GM12878 (cell line): ENCODE measurements around the gene ZPBP2.

Experiments used
- ATF2 ChIP-seq: IDR thresholded peaks from 2 replicates; pipeline ENCODE4 v1.6.1; 2012; ENCODE audit warnings: low read length, inconsistent platforms
- BRCA1 ChIP-seq: IDR thresholded peaks from 2 replicates; pipeline ENCODE4 v1.6.1; 2011; ENCODE audit warnings: low read depth, low read length, improper control_type of control experiment
- CTCF ChIP-seq, 3 experiments: IDR thresholded peaks in 2 of 3; conservative IDR thresholded peaks in 1 of 3; 2 replicates each; pipeline ENCODE4 v1.5.1; 2011; ENCODE audit warnings: low read depth in 3 of 3, low read length in 3 of 3, mild to moderate bottlenecking in 3 of 3, control low read depth in 2 of 3, moderate library complexity in 2 of 3, inconsistent platforms in 1 of 3, mixed read lengths in 1 of 3; ENCODE audit not compliant: control insufficient read depth in 2 of 3, insufficient read depth in 1 of 3; ENCODE audit errors: extremely low read depth in 1 of 3
- EGR1 ChIP-seq, 2 experiments: IDR thresholded peaks; 1 replicate in 1 of 2; 2 replicates in 1 of 2; pipeline ENCODE4 v1.6.1; 2011 to 2012; ENCODE audit warnings: low read depth in 2 of 2, low read length in 2 of 2, borderline replicate concordance in 1 of 2, mild to moderate bottlenecking in 1 of 2, moderate library complexity in 1 of 2
- ESRRA ChIP-seq: IDR thresholded peaks from 2 replicates; pipeline ENCODE4 v1.6.1; 2012; ENCODE audit warnings: mild to moderate bottlenecking, low read length, improper control_type of control experiment
- HCFC1 ChIP-seq: fragments of 150-350 bp; IDR thresholded peaks from 2 replicates; pipeline ENCODE4 v1.6.1; 2014; ENCODE audit warnings: low read length
- HDGF ChIP-seq: fragments of 450-650 bp; IDR thresholded peaks from 2 replicates; pipeline ENCODE4 v1.6.1; 2016; ENCODE audit warnings: antibody characterized with exemption
- JUND ChIP-seq: IDR thresholded peaks from 2 replicates; pipeline ENCODE4 v1.6.1; 2012; ENCODE audit warnings: low read depth, mild to moderate bottlenecking, low read length, improper control_type of control experiment, moderate library complexity
- MYC ChIP-seq: IDR thresholded peaks from 2 replicates; pipeline ENCODE4 v1.6.1; 2011; ENCODE audit warnings: mild to moderate bottlenecking, low read length, moderate library complexity, inconsistent platforms; ENCODE audit not compliant: insufficient read depth, insufficient replicate concordance, insufficient read length, severe bottlenecking
- POLR2AphosphoS5 ChIP-seq: IDR thresholded peaks from 2 replicates; pipeline ENCODE4 v1.6.1; 2011; ENCODE audit warnings: mild to moderate bottlenecking, low read length, inconsistent platforms
- SUZ12 ChIP-seq: fragments of 200-600 bp; sonication (generic); IDR thresholded peaks from one replicate; pipeline ENCODE4 v1.6.1; 2018; ENCODE audit warnings: antibody characterized with exemption, mild to moderate bottlenecking; ENCODE audit not compliant: unreplicated experiment
- TAF1 ChIP-seq: IDR thresholded peaks from 2 replicates; pipeline ENCODE4 v1.6.1; 2011; ENCODE audit warnings: mild to moderate bottlenecking, low read depth, low read length, borderline replicate concordance
- TARDBP ChIP-seq: IDR thresholded peaks from 2 replicates; pipeline ENCODE4 v1.6.1; 2016; ENCODE audit warnings: borderline replicate concordance
- TCF12 ChIP-seq: IDR thresholded peaks from 2 replicates; pipeline ENCODE4 v1.6.1; 2011; ENCODE audit warnings: low read depth, mild to moderate bottlenecking, low read length

- TF ChIP-seq CTCF (IDR thresholded peaks at IDR 0.05 in 2 of 3, conservative IDR thresholded peaks at IDR 0.05 in 1 of 3; ENCODE audit: control insufficient read depth in 2 of 3, extremely low read depth in 1 of 3, insufficient read depth in 1 of 3, low read depth in 3 of 3, low read length in 3 of 3) (no peak), POLR2AphosphoS5 (no peak), TARDBP (no peak), EGR1 (IDR thresholded peaks at IDR 0.05; ENCODE audit: borderline replicate concordance in 1 of 2, low read depth in 2 of 2, low read length in 2 of 2) (no peak), SUZ12 (no peak), HCFC1 (no peak), HDGF (no peak), BRCA1 (no peak), TCF12 (0 out of 2 replicates have a peak, but pooled peaks have one; percentile 52), MYC (no peak), ATF2 (no peak), ESRRA (no peak), JUND (no peak), TAF1 (no peak)
Observed at GRCh38 chr17:39926135-39926587, 58.2 kb downstream of the ZPBP2 start.
